Mononuclear cell (primary cell): Measurements from ENCODE around the gene GCH1. TPM values are rescaled to one million over a fixed set of nuclear protein-coding genes. Genes with fewer than 3 reads are reported as not detected.

Experiments used
- H3K27me3 ChIP-seq: 2 replicates; pipeline ENCODE4 v1.6.0; 2011; ENCODE audit warnings: low read length, control low read depth; ENCODE audit not compliant: insufficient read depth
- H3K4me1 ChIP-seq: 2 replicates; pipeline ENCODE4 v1.5.1; 2011; ENCODE audit warnings: mild to moderate bottlenecking, low read length, control low read depth; ENCODE audit not compliant: insufficient read depth
- H3K4me3 ChIP-seq: 2 replicates; pipeline ENCODE4 v1.5.1; 2011; ENCODE audit warnings: mild to moderate bottlenecking, low read length, moderate library complexity
- H3K9me3 ChIP-seq: 2 replicates; pipeline ENCODE4 v1.5.1; 2011; ENCODE audit warnings: low read depth, mild to moderate bottlenecking, control low read depth, low read length
- total RNA-seq: library from RNA; depleted of rRNA; stranded (reverse); fragments of >200 nt; gene quantifications from one replicate; pipeline ENCODE4 v1.2.3, GENCODE V29; 2012

GCH1 gene
- total RNA-seq, 1 donor: 43.8 TPM

GRCh38 chr14:54857830-54858269 lies 44.8 kb downstream of the GCH1 start:
- Histone ChIP-seq H3K4me1 (peaks cover 34% of the 10 kb centered on the region), H3K4me3 (no peak overlapping the region), H3K27me3 (no peaks in the 10 kb centered on the region), H3K9me3 (no peaks in the 10 kb centered on the region)

GRCh38 chr14:54856152-54856551 lies 46.5 kb downstream of the GCH1 start:
- H3K4me3 ChIP-seq: no peak overlapping the region
- peaks cover 34% of the 10 kb centered on the region for H3K4me1 ChIP-seq
- H3K9me3 ChIP-seq: no peaks in the 10 kb centered on the region
- no peaks in the 10 kb centered on the region for H3K27me3 ChIP-seq

- H3K4me3 ChIP-seq: no peak overlapping the region
- peaks cover 22% of the 10 kb centered on the region for H3K4me1 ChIP-seq
- H3K9me3 ChIP-seq: no peaks in the 10 kb centered on the region
- H3K27me3 ChIP-seq: no peaks in the 10 kb centered on the region
Observed at GRCh38 chr14:54854181-54854580, 48.4 kb downstream of the GCH1 start.

GRCh38 chr14:54853339-54853738 lies 49.3 kb downstream of the GCH1 start:
- no peaks in the 10 kb centered on the region for H3K9me3 ChIP-seq
- no peak overlapping the region for H3K4me3 ChIP-seq
- no peaks in the 10 kb centered on the region for H3K27me3 ChIP-seq
- H3K4me1 ChIP-seq: peaks cover 14% of the 10 kb centered on the region

- H3K4me1 ChIP-seq: peaks cover 3% of the 10 kb centered on the region
- H3K4me3 ChIP-seq: no peak overlapping the region
- no peaks in the 10 kb centered on the region for H3K27me3 ChIP-seq
- H3K9me3 ChIP-seq: no peaks in the 10 kb centered on the region
Observed at GRCh38 chr14:54852215-54852614, 50.4 kb downstream of the GCH1 start.

- H3K9me3 ChIP-seq: no peaks in the 10 kb centered on the region
- no peaks in the 10 kb centered on the region for H3K4me1 ChIP-seq
- no peak overlapping the region for H3K4me3 ChIP-seq
- no peaks in the 10 kb centered on the region for H3K27me3 ChIP-seq
Observed at GRCh38 chr14:54848910-54849309, 53.7 kb downstream of the GCH1 start.

GRCh38 chr14:54845641-54846040 lies 57.0 kb downstream of the GCH1 start:
- Histone ChIP-seq H3K9me3 (no peaks in the 10 kb centered on the region), H3K4me1 (no peaks in the 10 kb centered on the region), H3K4me3 (no peak overlapping the region), H3K27me3 (no peaks in the 10 kb centered on the region)

- no peaks in the 10 kb centered on the region for H3K9me3 ChIP-seq
- no peaks in the 10 kb centered on the region for H3K27me3 ChIP-seq
- no peaks in the 10 kb centered on the region for H3K4me1 ChIP-seq
- H3K4me3 ChIP-seq: no peak overlapping the region
Observed at GRCh38 chr14:54844479-54844878, 58.1 kb downstream of the GCH1 start.

GRCh38 chr14:54840798-54841197 lies 61.8 kb downstream of the GCH1 start:
- H3K9me3 ChIP-seq: no peaks in the 10 kb centered on the region
- H3K4me1 ChIP-seq: no peaks in the 10 kb centered on the region
- no peaks in the 10 kb centered on the region for H3K27me3 ChIP-seq
- H3K4me3 ChIP-seq: no peak overlapping the region

GRCh38 chr14:54840336-54840735 lies 62.3 kb downstream of the GCH1 start:
- Histone ChIP-seq H3K9me3 (no peaks in the 10 kb centered on the region), H3K4me1 (no peaks in the 10 kb centered on the region), H3K4me3 (no peak overlapping the region), H3K27me3 (no peaks in the 10 kb centered on the region)

- H3K4me3 ChIP-seq: no peak overlapping the region
- H3K27me3 ChIP-seq: no peaks in the 10 kb centered on the region
- no peaks in the 10 kb centered on the region for H3K9me3 ChIP-seq
- H3K4me1 ChIP-seq: no peaks in the 10 kb centered on the region
Observed at GRCh38 chr14:54839701-54840119, 62.9 kb downstream of the GCH1 start.

- H3K4me3 ChIP-seq: no peak overlapping the region
- no peaks in the 10 kb centered on the region for H3K4me1 ChIP-seq
- H3K27me3 ChIP-seq: no peaks in the 10 kb centered on the region
- no peaks in the 10 kb centered on the region for H3K9me3 ChIP-seq
Observed at GRCh38 chr14:54838931-54839512, 63.6 kb downstream of the GCH1 start.

GRCh38 chr14:54837508-54838149 lies 65.0 kb downstream of the GCH1 start:
- Histone ChIP-seq H3K4me3 (no peak overlapping the region), H3K27me3 (no peaks in the 10 kb centered on the region), H3K4me1 (no peaks in the 10 kb centered on the region), H3K9me3 (no peaks in the 10 kb centered on the region)

- Histone ChIP-seq H3K27me3 (no peaks in the 10 kb centered on the region), H3K4me3 (no peak overlapping the region), H3K4me1 (no peaks in the 10 kb centered on the region), H3K9me3 (no peaks in the 10 kb centered on the region)
Observed at GRCh38 chr14:54836231-54836630, 66.4 kb downstream of the GCH1 start.

- Histone ChIP-seq H3K9me3 (no peaks in the 10 kb centered on the region), H3K27me3 (no peaks in the 10 kb centered on the region), H3K4me3 (no peak overlapping the region), H3K4me1 (no peaks in the 10 kb centered on the region)
Observed at GRCh38 chr14:54834727-54835126, 67.9 kb downstream of the GCH1 start.

GRCh38 chr14:54834081-54834480 lies 68.5 kb downstream of the GCH1 start:
- Histone ChIP-seq H3K4me1 (no peaks in the 10 kb centered on the region), H3K27me3 (no peaks in the 10 kb centered on the region), H3K9me3 (no peaks in the 10 kb centered on the region), H3K4me3 (no peak overlapping the region)
